ENCODE measurements around the gene TPST2.
A peak's percentile ranks its signal among the peaks of the same experiment; 100 is the strongest.

TPST2 gene

GRCh38 chr22:26489447-26490036 lies 100.4 kb downstream of the TPST2 start:
- no peak for DNase-seq (ENCODE audit: low spot score)

- DNase-seq (ENCODE audit: low spot score) = no peak
These were observed 101.9 kb downstream of the TPST2 start for GRCh38 chr22:26487996-26488395.

DNA sequence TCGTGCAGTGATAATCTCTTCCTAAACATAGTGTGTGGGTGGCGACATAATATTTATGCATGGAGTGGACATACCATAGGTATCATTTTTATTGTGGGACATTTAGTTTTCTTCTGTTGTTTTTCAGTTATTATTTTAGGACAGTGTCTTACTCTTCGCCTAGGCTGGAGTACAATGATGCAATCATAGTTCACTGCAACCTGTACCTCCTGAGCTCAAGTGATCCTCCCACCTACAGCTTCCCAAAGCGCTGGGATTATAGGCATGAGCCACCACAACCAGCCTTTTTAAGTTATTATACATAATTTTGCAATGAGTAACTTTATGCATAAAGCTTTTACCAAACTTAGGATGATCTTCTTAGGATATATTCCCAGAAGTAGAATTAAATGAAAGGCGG lies 103.5 kb downstream of the TPST2 start:
- DNase-seq (ENCODE audit: low spot score) = no peak

DNA sequence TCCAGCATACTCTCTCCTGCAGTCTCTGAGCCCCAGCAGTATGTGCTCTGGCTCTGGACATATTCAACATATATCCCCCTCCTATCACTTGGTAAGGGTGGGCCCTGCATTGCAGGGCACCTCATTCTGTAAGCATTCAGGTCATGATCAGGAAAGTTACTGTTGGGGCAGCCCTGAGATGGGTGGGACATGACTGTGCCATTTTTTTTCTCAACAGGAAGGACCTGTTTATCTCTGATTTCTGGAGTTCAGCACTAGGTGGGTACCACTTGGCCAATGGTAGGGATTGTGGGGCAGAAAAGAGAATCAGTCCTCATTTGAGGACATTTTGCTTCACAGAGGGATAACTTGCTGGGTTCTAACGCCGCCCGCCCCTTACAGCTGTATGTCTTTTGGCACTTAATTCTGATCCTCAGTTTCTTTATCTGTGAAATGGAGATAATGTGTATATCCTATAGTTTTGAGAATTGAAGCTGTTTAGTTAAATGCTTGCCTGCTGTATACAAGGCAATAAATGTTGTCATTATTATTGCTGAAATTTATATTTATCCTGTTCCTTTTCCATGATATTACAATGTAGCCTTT lies 104.0 kb downstream of the TPST2 start:
- DNase-seq (ENCODE audit: low spot score) = no peak

DNA sequence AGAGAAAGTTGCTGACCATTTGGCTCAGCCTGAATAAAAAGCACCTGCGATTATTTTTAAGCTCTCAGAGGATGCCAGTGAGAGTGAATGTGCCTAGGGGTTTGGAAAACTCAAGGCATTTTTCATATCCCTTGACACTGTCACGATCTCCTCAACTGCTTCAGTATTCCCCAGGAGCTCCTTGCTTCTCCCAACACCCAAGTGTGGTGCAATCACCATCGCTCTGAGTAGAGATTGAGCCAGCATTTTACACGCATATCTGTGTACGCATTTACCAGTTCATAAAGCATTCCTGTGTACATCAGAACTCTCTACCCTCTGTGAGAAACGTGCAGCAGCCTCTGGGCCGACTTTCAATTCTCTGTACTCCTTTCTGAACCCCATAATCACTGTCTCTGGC lies 104.9 kb downstream of the TPST2 start:
- peak; percentile 18 for DNase-seq (ENCODE audit: low spot score)

GRCh38 chr22:26484360-26484706 lies 105.6 kb downstream of the TPST2 start:
- peak; percentile 60 for DNase-seq (ENCODE audit: low spot score)

GRCh38 chr22:26483439-26484359 lies 106.2 kb downstream of the TPST2 start, which contains the start of the genes HPS4 and SRRD:
HPS4 (minus strand) TSS chr22:26483783; CDS start chr22:26481762, 2,021 bp downstream.
SRRD (plus strand) TSS chr22:26483877; CDS start chr22:26483891, 14 bp downstream.
- peak; percentile 91 for DNase-seq (ENCODE audit: low spot score)

GRCh38 chr22:26483043-26483438 lies 106.9 kb downstream of the TPST2 start:
- DNase-seq (ENCODE audit: low spot score) = no peak

DNA sequence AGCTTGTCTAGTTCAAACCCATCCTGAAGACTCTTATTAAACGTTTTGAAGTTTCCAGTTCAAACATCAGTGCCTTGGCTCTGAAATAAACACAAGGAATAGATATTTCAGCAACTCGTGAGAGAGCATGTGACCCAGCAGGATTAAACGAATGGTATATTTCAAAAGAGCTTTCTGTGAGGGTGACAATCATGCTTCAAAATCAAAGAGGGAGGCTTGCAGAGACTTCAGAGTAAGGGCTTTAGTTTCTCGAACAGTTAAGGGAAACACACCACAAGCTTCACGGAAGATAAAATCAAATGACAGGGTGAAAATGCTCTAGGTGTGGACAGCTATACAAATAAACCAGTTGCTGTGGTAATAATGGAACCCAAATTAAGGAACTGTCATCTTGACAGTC lies 107.8 kb downstream of the TPST2 start:
- no peak for DNase-seq (ENCODE audit: low spot score)

DNA sequence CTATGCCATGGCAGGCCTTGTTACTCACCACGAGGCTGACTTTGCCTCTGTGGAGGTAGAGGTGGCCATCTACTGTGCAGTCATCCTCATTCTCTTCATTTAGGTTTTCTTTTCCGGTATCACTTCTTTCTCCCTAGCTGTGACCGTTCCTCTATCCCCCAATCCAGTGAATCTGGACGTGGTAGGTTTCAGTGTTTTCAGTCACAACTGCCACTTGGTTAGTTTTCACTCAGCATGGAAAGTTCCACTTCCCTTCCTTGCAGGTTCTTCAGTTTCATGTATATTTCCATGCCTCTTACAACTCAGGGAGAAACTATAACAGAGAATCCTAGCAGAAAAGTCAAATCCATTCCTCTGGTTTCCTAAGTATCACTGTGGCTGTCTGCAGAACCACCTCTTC lies 108.2 kb downstream of the TPST2 start:
- DNase-seq (ENCODE audit: low spot score) = no peak

- DNase-seq (ENCODE audit: low spot score) = no peak
These were observed 108.7 kb downstream of the TPST2 start for GRCh38 chr22:26481112-26481693.

- no peak for DNase-seq (ENCODE audit: low spot score)
These were observed 109.4 kb downstream of the TPST2 start for GRCh38 chr22:26480611-26480932.

DNA sequence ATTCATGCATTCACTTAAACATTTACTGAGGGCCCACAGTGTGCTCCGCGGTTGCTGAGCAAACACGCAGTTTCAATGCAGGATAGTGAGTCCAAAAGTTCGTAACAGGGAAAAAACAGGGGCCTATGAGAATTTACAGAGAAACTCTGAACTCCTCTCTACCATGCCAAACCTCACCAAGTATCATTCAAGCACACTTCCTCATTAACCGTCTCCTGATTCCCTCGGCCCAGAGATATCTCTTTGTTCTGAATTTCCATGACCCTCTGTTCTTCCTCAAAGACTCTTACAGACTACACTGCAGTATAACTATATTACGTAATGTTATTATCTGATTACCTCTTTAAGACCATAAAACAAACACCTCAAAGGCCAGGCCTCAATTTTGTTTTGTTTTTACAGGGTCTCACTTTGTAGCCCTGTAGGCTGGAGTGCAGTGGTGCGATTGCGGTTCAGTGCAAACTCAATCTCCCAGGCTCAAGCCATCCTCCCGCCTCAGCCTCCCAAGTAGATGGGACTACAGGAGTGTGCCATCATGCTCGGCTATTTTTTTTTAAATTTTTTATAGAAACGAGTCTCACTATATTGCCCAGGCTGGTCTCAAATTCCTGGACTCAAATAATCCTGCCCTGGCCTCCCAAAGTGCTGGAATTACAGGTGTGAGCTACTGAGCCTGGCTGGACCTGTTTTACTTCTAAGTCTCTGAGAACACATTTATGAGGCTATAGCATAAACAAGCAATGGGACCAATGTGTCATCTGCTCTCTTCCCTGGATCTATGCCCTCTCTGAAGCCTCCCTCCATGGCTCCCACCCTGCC lies 109.9 kb downstream of the TPST2 start:
- no peak for DNase-seq (ENCODE audit: low spot score)

DNA sequence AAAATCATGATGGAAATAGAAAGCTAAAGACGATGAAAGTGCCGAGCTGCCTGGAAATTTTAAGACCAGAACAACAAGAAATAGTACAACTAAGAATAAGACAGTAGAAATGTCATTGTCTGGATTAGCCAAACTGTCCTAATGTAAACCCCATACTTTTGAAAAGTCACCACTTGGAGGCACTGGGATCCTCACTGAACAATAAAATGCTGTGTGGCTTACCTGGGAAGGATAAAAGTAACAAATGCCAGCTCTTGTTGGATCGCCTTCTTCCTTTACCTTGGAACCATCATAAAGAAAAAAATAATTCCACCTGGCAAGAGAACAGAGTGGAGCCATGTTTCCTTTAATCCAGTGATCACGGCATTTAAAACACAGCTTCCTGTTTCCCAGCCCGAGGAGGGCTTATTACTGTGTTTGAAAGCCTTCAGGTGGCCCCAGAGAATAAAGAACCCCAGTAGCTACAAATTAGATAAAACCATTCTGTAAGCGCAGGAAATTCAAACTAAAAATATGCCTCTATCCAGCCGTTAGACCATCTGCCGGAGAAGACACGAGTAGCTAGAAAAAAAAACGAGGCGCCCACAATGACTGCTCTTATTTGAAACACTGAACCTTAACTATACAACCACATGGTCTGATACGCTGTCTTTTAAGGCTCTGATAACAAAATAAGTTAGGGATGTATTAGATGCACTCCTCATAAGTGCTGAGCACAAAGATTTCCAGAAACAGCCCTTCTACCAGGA lies 110.7 kb downstream of the TPST2 start:
- DNase-seq (ENCODE audit: low spot score) = no peak

GRCh38 chr22:26477341-26477731 lies 112.6 kb downstream of the TPST2 start:
- no peak for DNase-seq (ENCODE audit: low spot score)

DNA sequence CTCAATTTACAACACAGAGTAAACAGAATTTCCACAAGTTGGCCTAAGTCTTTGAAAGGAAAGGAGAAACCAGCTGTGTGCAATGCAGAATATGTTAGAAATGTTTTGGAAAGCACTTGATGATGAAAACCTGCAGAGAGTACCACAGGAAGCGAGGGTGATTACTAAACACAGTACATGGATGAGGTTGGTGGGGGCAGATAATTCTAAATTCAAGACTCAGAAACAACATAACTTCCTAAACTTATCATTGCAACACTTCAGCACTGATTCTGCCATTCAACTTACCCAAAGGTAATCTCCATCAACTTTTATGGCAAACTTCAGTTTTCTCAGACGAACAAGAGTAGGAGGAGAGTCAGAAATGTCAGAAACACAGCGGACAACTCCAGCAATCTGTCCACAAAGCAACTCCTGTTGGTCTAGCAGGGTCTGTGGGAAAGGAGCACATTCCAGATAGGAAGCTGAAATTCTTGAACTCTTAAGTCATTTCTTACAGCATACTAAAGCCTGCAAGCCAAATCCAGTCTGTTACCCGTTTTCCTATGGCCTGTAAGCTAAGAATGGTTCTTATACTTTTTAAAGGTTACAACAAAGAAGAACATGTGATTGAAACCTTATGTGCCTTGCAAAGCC lies 113.1 kb downstream of the TPST2 start:
- no peak for DNase-seq (ENCODE audit: low spot score)

GRCh38 chr22:26474682-26475081 lies 115.2 kb downstream of the TPST2 start:
- peak; percentile 42 for DNase-seq (ENCODE audit: low spot score)
